CD4-positive, alpha-beta T cell treated with Interleukin-6 for 4 hours (primary cell): ENCODE results near the gene DNAJB6.
A peak's percentile ranks its signal among the peaks of the same experiment; 100 is the strongest.
"Not testable (repeated sequence)": the region's sequence is repeated elsewhere in the genome, so short reads cannot be mapped to it uniquely, and the experiment has no call there.

ENCODE experiments used
- DNase-seq: peaks from one replicate; pipeline ENCODE4 v3.0.0-alpha.2; 2020; ENCODE audit warnings: mixed read lengths

DNAJB6 gene

DNA sequence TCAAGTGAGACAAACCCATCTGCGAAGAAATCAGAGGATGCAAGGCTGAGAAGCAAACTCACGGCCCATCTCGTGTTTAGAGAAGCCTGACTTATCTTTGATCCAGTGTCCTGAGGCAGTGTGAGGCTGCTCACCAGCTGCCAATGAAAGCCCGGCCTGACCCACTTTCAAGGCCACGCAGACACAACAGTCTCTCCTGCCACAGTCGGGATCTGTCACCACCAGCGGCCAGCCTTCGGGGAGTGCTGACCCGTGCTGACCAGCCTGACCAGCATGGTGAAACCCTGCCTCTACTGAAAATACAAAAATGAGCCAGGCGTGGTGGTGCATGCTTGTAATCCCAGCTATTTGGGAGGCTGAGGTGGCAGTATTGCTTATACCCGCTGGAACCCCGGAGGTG, 7.4 kb upstream of the DNAJB6 start:
- no peak for DNase-seq

DNA sequence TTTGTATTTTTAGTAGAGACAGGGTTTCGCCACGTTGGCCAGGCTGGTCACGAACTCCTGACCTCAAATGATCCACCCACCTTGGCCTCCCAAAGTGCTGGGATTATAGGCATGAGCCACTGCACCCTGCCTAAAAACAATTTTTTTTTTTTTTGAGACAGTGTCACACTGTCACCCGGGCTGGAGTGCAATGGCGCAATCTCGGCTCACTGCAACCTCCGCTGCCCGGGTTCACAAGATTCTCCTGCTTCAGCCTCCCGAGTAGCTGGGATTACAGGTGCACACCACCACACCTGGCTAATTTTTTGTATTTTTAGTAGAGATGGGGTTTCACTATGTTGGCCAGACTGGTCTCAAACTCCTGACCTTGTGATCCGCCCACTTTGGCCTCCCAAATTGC, 6.2 kb upstream of the DNAJB6 start:
- DNase-seq: not testable (repeated sequence)

- not testable (repeated sequence) for DNase-seq
Observed at GRCh38 chr7:157331049-157331448, 5.8 kb upstream of the DNAJB6 start.

DNA sequence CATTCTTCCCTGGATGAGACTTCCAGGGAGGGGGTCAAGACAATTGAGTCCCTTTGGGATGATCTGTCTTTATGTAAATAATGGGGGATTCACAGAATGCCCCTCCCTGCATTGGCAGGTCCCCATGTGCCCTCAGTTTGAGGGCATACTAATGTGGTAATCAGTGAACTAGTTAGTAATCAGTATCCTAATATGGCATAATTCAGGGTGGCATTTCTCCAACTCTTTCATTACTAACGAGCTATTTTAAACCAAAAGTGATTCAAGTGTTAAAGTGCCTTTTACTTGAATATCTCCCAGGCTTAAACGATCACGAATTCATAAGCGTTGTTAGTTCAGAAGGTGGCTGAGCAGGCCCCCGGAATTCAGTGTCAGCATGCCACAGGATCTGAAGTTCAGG, 1.6 kb upstream of the DNAJB6 start:
- DNase-seq: no peak

DNA sequence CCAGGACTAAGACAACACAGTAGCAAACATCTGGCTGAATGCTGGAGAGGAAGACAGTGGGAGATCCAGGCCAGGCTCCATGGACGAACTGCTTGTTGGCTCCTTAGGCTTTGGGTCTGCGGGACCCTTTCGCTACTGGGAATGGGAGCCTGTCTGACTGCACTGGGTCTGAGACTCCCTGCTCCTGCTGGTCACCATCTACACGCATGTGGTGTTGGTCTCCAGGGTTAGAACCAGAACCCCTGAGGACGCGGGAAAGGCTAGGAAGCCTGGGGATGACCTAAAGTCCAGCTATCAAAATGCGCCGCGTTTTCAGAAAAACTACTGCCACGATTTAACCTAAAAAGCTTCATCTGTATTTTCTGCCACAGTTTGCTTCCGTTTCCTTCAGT, 817 bp upstream of the DNAJB6 start:
- no peak for DNase-seq

- DNase-seq: peak; percentile 68
Observed at GRCh38 chr7:157337316-157338149, 729 bp downstream of the DNAJB6 start.

- peak; percentile 79 for DNase-seq
Observed at GRCh38 chr7:157339777-157340677, 3.2 kb downstream of the DNAJB6 start.

GRCh38 chr7:157347217-157347904, 10.6 kb downstream of the DNAJB6 start:
- peak; percentile 53 for DNase-seq

GRCh38 chr7:157348548-157348947, 11.7 kb downstream of the DNAJB6 start:
- DNase-seq: no peak

- DNase-seq: no peak
Observed at GRCh38 chr7:157352516-157352915, 15.7 kb downstream of the DNAJB6 start.

DNA sequence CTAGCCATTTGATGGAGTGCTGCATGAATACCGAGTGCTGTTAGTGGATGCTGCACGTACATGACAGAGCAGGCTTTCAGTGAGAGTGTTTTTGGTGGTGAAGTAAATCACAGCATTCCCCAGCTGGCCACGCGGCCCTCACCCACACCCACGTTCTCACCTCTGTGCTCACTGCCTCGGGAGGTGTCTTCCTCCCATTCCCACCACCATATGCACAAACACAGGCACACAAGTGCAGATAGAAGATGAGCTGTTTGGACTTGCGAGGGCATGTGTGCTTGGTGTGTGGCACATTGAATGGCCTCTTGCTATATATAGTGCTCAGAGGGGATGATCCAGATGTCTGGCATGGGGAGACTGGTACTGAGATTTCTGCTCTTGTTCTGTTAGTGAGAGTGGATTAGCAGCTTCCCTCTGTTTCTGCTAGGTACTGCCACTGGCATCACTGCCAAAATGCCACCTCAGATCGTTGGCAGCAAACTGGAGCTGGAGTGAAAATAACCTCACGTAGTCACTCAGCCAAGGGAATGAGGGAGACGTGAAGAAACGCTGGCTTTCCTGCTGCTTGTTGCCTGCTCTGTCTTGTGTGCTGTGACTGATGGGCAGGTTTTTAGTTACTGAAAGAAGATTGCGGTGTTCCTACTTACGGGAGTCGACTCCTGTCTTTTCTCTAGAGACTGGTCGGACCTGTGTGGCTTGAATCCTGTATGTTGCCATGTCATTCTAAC, 19.1 kb downstream of the DNAJB6 start:
- no peak for DNase-seq

DNA sequence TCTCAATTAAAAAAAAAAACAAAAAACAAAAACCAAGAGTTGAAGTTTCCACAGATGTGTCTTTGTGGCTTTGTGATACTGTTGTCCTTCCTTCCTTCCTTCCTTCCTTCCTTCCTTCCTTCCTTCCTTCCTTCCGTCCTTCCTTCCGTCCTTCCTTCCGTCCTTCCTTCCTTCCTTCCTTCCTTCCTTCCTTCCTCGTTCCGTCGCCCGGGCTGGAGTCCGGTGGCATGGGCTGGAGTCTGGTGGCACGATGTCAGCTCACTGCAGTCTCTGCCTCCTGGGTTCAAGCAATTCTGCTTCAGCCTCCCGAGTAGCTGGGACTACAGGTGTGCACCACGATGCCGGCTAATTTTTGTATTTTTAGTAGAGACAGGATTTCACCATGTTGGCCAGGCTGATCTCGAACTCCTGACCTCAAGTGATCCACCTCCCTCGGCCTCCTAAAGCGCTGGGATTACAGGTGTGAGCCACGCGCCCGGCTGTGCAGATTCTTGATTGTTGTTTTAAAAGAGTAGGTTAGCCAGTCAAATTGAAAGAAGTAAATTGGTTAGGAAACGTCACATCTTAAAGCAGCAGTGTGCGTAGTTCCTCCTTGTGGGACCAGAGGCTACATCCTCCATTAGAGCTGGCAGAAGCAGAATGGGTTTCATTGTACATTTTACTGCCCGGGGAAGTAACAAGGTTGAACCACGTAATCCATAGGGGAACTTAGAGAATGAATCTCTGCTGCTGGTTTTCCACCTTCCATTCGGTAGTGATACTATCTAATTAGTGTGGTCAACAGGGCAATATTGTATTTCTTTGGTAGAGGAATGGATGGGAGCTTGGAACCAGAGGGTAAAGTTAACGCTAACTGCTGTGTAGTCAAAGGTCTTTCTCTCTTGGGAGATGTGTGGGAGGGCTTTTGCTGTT, 20.6 kb downstream of the DNAJB6 start:
- DNase-seq: no peak

- no peak for DNase-seq
Observed at GRCh38 chr7:157358041-157358752, 21.4 kb downstream of the DNAJB6 start.

GRCh38 chr7:157358753-157359096, 21.9 kb downstream of the DNAJB6 start:
- DNase-seq: no peak

- no peak for DNase-seq
Observed at GRCh38 chr7:157359581-157359980, 22.8 kb downstream of the DNAJB6 start.

GRCh38 chr7:157360483-157361025, 23.8 kb downstream of the DNAJB6 start:
- no peak for DNase-seq

DNA sequence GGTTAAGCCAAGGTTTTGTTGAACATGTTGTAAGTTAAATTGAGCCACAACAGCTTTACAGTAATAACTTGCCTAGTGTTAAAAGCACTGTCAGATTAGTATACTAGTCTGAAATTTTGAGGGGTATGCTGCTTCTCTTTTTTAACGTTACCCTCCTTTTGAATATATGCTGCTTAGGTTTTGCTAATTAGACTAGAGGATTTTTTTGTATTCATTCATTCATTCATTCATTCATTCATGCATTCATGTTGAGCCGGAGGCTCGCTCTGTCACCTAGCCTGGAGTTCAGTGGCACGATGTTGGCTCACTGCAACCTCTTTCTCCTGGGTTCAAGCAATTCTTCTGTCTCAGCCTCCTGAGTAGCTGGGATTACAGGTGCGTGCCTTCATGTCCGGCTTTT, 24.7 kb downstream of the DNAJB6 start:
- DNase-seq: no peak

GRCh38 chr7:157362729-157363128, 25.9 kb downstream of the DNAJB6 start:
- DNase-seq: no peak

DNA sequence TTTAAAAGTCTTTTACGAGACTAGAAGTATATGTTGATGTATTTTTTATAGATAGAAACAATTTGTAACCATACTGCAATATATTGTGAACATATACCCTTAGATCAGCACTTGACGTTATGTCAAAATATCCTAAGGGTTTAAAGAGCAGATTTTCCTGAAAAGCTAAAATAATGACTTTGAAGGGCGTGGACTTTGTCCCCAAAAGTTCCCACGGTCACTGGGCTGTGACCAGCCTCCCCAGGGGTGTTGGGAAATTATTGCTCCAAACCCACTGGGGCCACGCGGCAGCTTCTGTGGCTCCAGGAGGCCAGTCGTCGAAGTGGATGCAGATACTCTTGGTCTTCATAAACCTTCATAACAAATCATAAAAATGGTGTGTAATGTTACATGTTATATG, 29.9 kb downstream of the DNAJB6 start:
- no peak for DNase-seq

- DNase-seq: no peak
Observed at GRCh38 chr7:157368955-157369354, 32.2 kb downstream of the DNAJB6 start.

GRCh38 chr7:157370742-157371141, 33.9 kb downstream of the DNAJB6 start:
- DNase-seq: no peak
